Fibroblast of peridontal ligament (primary cell): ENCODE data around the gene FOXA3.

Experiments used
- DNase-seq: peaks from one replicate; pipeline ENCODE4 v3.0.0-alpha.2; 2010; ENCODE audit errors: extremely low read depth

FOXA3 gene

GRCh38 chr19:45863840-45864628 lies at the start of gene FOXA3:
Gene FOXA3 (plus strand): TSS chr19:45864326. CDS start chr19:45864457, 131 bp downstream.
- DNase-seq = no peak

DNA sequence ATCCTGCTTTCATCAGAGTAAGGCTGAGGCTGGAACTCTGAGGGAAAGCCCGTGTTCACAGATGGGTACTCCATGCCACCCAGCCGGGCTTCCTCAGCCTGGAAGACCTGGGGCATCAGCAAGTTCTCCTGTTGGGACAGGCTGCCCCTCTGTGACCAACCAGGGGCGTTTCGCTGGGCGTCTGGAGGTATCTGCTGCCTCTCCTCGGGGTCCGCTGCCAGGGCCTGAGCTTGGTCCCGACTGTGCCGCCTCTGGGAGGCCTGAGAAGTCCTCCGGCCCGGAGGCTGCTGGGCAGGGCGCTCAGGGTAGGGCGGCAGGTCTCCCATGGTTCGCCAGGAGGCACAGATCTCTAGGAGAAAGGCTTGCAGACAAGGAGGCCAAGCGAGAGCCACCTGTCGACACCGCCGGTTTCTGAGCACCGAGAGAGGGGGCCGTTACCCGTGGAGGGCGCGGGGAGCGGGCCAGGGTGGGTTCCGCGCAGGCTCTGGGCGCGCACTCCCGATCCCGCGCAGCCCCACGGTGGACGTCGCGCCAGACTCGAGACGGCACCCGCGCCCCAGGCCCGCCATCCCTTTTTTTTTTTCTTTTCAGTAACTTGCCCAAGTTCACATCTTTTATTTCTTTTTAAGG lies 49.2 kb upstream of the FOXA3 start, which contains the start of gene RSPH6A:
TSS of gene RSPH6A (minus strand) at position 458 of the 630 bp plus-strand sequence. CDS start at position 326, 132 bp downstream.
- no peak for DNase-seq

GRCh38 chr19:45815481-45816216 lies 48.5 kb upstream of the FOXA3 start:
- DNase-seq = no peak

GRCh38 chr19:45816236-45817009 lies 47.7 kb upstream of the FOXA3 start:
- DNase-seq = no peak

DNA sequence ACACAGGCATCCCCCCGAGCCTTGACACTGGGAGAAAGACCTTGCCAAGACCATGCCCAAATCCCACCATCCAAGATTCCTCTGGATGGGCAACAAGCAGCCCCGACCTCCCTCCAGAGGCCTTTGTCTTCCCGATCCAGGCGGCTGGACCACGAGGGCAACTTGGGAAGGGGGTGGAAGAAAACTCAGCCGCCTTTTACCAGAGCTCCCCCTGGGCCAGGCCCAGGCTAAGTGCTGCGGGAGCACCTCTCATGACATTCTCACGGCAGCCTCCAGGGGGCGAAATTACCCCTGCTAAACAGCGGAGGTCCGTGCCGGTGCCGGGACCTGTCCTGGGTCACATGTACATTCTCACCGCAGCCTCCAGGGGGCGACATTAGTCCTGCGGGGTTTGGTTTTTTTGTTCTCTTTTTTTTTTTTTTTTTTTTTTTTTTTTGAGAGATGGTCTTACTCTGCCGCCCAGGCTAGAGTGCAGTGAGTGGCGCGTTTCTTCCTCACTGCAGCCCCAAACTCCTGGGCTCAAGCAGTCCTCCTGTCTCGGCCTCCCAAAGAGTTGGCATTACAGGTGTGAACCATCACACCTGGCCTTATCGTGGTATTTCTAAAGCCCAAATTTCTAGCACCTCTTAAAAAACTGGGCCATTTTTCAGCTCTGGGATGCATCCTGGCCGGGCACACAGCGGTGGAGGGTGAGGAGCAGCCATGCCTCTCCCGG lies 47.0 kb upstream of the FOXA3 start:
- DNase-seq = peak; percentile 94

DNA sequence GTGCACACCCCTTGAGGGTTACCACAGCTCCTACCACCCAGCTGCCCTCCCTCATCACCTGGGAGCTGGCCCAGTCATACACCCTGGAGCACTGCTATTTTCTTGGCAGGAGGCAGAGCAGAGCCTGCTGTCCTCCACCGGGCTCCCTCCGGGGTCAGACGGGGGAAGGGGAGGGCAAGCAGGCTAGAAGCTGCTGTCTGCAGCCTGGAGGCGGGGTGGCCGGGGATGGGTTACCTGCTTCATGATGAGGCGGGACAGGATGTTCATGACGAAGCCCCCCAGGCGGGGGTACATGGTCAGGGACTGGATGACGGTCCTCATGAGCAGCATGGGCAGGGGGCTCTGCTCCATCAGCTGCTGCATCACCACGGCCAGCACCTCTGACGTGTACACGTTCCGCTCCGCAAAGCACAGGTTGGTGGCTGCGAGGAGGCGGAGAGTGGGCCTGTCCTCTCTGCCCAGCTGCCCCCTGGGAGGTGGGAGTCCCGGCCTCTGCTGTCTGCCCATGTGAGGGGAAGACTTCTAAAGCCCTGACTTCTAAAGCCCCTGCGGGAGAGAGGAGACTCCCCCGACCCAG lies 46.3 kb upstream of the FOXA3 start:
- DNase-seq = no peak

DNA sequence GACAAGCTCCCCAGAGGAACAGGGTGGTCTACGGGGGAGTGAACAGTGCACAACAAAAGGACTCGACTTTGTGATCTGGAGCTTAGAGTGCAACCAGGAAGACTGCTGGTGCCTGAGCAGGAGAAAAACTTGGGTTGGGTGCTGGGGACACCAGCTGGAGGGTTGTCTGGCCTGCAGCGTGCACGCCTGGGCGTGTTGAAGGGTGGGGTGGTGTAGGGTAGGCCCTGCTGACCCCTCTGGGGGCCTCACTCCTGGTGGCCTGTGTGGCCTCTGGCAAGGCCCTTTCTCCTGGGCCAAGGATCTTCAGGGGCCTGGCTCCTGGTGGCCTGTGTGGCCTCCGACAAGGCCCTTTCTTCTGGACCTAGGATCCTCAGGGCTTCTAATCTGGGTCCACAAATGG lies 44.4 kb upstream of the FOXA3 start:
- no peak for DNase-seq

DNA sequence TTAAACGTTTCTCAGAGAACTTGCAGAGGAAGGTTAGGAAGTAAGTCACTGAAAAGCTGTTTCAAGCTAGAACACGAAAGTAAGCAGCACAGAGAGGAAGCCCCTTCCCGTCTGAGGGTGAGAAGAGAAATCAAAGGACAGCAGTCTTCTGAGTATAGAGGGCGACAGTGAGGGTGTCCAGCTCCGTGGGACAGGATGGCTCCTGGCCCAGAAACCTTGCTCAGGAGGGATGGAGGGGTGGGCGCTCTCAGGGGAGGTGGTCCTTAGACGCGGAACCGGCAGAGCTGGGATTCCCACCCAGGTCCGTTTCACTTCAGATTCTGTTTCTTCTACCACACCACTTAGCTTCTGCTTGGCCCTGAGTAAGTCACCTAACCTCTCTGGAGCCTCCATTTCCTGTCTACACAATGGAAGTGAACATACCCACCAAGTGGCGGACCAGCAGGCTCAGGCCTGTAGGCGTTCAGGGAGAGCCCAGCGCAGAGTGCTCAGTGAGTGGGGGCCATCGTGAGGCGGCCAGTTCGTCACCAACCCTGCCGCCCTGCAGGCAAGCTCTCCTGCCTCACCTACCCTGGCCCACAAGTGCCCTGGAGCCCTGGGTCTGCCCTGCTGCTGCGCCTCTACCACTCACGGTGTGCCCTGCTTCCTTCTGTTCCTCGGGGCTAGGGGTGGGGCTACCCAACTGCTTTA lies 43.6 kb upstream of the FOXA3 start:
- DNase-seq = no peak

- DNase-seq = no peak
Measured at GRCh38 chr19:45821103-45821521, 43.0 kb upstream of the FOXA3 start.

- no peak for DNase-seq
Measured at GRCh38 chr19:45821570-45821969, 42.6 kb upstream of the FOXA3 start.

DNA sequence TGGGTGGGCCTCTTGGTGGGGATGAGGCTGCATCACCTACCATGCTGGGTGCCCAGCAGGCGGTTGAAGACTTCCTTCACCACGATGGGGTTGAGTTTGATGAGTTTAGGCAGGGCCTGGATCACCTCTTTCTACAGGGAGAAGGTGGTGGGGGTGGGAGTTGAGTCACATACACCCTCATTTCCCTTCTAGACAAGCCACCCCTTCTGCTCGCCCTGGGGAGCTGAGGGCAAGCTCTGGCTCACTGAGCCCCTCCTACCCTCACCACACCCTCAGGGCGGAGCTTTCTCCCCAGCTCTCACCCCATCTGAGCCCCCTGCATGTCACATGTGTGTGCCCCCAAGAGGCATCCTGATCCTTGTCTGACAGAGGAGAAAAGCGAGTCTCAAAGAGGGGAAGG lies 41.4 kb upstream of the FOXA3 start:
- DNase-seq = no peak

GRCh38 chr19:45823182-45823581 lies 40.9 kb upstream of the FOXA3 start:
- DNase-seq = no peak

- DNase-seq = no peak
Measured at GRCh38 chr19:45824041-45824471, 40.1 kb upstream of the FOXA3 start.

GRCh38 chr19:45824531-45825262 lies 39.4 kb upstream of the FOXA3 start:
- no peak for DNase-seq

- no peak for DNase-seq
Measured at GRCh38 chr19:45825263-45825605, 38.9 kb upstream of the FOXA3 start.

- no peak for DNase-seq
Measured at GRCh38 chr19:45825917-45826893, 37.9 kb upstream of the FOXA3 start.

DNA sequence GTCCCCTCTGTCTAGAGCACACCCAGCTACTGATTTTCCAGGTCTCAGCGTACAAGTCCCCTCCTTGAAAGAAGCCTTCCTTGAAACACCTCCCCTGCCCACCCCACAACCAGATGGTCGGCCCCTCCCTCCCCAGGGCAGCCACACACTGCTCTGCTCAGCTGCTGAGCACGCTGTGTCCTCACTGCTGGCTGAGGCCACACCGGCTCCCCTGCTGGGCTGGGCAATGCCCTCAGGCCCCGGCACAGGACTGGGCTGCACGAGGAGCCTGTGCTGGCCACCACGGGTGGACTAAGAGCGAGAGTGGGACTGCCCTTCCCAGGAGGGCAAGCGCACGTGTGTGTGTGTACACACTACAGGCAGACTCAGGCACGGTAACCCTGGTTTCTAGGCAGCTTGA lies 37.2 kb upstream of the FOXA3 start:
- no peak for DNase-seq

- no peak for DNase-seq
Measured at GRCh38 chr19:45827459-45828093, 36.5 kb upstream of the FOXA3 start.
